GM12874 (cell line): ENCODE measurements around the gene SLC10A1.

Experiments used
- TF ChIP-seq, protein P1 (sequence below): IDR thresholded peaks from 2 replicates; pipeline ENCODE4 v1.5.1; 2011; ENCODE audit warnings: low read depth, mild to moderate bottlenecking, control low read depth, low read length, moderate library complexity; ENCODE audit not compliant: insufficient read depth

SLC10A1 gene

DNA sequence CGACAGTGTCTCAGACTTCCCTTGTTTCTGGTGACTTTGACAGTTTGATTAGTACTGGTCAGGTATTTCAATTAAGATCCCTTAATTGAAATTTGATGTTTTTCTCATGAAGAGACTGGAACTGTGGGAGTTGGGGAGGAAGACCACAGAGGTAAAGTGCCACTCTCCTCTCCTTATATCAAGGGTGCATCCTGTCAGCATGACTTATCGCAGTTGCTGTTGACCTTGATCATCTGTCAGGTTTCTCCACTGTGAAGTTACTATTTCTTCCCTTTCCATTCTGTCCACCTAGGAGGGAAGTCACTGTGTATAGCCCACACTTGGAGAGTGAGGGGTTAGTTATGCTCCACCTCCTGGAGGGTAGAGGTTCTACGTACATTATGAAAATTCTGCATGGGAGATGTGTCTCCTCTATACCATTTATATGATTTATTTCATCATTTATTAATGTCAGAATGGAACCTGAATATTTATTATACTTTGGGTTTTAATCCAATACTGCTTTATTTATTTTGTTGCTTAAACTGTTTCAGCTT lies 41.9 kb upstream of the SLC10A1 start:
- TF ChIP-seq, protein P1, sequence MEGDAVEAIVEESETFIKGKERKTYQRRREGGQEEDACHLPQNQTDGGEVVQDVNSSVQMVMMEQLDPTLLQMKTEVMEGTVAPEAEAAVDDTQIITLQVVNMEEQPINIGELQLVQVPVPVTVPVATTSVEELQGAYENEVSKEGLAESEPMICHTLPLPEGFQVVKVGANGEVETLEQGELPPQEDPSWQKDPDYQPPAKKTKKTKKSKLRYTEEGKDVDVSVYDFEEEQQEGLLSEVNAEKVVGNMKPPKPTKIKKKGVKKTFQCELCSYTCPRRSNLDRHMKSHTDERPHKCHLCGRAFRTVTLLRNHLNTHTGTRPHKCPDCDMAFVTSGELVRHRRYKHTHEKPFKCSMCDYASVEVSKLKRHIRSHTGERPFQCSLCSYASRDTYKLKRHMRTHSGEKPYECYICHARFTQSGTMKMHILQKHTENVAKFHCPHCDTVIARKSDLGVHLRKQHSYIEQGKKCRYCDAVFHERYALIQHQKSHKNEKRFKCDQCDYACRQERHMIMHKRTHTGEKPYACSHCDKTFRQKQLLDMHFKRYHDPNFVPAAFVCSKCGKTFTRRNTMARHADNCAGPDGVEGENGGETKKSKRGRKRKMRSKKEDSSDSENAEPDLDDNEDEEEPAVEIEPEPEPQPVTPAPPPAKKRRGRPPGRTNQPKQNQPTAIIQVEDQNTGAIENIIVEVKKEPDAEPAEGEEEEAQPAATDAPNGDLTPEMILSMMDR: no peak

DNA sequence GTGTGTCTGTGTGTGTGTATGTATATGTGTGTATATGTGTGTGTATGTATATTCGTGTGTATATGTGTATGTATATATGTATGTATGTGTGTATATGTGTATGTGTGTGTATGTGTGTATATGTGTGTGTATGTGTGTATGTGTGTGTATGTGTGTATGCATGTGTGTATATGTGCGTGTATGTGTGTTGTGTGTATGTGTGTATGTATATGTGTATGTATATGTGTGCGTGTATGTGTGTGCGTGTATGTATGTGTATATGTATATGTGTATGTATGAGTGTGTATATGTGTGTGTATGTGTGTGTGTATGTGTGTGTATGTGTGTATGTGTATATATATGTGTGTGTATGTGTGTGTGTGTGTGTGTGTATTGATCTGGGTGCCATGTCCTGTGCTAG lies 31.8 kb upstream of the SLC10A1 start:
- TF ChIP-seq, protein P1: no peak

DNA sequence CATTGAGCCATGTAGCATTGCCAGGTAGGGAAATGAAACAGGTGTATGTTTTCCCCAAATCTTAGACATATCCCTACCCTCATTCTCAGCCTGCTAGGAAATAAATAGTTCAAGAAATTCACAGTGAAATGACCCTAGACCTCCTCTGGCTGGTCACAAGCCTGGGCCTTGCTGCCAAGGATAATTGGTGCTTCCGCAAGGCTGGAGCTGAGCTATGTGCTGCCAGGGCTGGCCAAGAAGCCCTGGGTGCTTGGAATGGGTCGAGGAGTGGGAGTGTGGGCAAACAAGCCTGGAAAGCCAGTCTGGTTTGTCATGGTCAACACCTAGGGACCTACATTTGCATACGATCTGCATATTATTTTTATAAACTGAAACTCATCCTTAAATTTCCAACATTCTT lies 31.3 kb upstream of the SLC10A1 start:
- TF ChIP-seq, protein P1: no peak

DNA sequence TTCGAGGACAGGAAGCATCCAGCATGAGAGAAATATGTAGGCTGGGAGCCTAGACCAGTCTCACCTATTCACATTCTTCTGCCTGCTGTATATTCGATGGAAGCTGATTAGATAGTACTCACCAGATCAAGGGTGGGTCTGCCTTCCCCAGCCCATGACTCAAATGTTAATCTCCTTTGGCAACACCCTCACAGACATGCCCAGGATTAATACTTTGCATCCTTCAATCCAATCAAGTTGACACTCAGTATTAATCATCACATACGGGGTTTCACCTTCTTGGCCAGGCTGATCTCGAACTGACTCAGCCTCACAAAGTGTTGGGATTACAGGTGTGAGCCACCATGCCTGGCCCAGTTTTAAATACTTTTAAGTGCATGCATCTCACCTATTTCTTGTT lies 30.5 kb upstream of the SLC10A1 start:
- TF ChIP-seq, protein P1: no peak

DNA sequence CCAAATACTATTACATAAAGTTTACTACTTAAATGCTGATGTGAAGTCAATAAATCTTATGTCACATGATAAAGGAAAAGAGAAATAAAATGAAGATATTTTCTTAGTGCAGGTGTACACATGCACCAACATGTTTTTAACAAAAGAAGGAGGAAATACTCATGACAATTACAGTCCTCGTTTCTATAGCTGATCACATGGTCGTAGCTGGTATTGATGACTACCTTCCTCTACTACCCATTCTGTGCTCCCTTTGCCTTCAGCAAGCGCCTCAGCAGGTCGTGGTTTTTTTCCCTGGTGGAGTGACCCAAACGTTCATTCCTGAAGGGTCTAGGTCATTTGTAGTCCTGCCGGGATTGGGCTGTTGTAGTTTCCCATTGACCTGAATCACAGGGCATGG lies 25.4 kb upstream of the SLC10A1 start:
- TF ChIP-seq, protein P1: no peak

DNA sequence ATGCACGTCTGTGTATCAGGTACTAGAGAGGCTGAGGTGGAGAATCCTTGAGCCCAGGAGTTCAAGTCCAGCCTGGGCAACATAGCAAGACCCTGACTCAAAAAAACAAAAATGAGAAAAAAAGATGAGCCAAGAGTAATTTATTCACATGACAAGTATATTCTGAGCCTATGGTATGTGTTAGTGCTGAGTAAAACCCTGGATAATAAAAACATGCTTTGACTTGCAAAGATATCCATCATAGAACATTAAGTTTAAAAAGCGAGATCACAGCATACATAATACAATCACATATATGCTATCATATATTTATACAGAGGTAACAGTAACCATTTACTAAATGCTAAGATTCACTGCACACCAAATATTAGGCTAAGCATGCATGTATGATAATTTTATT lies 23.9 kb upstream of the SLC10A1 start:
- TF ChIP-seq, protein P1: no peak

DNA sequence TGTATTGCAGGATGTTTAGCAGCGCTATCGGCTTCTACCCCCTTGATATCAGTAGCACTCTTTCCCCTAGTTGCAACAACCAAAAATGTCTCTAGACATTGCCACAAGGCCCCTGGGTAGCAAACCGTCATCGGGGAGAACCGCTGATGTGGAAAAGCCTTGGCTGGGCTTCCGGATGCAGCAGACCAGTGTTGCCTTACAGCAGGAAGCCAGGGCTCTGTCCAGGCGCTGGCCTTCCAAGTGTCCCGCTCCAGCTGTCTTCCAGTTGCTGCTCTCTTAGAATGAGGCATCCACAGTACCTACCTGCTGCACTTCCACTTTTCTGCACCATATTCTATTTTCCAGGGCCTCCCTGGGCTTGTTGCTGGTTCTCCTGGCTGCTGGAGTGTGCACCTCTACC lies 22.6 kb upstream of the SLC10A1 start:
- TF ChIP-seq, protein P1: no peak
